Osteoblast (primary cell): Measurements from ENCODE around the gene AKT3. TPM values are rescaled to one million over a fixed set of nuclear protein-coding genes. Genes with fewer than 3 reads are reported as not detected.
A peak's percentile ranks its signal among the peaks of the same experiment; 100 is the strongest.

Experiments
- DNase-seq: peaks from one replicate; pipeline ENCODE4 v3.0.0; 2011; ENCODE audit warnings: low spot score, mixed read lengths; ENCODE audit not compliant: insufficient read length; ENCODE audit errors: missing footprints
- H2AFZ ChIP-seq: 2 replicates; pipeline ENCODE4 v1.6.0; 2011; ENCODE audit warnings: mild to moderate bottlenecking, low read length
- H3K27ac ChIP-seq: 2 replicates; pipeline ENCODE4 v1.5.1; 2011; ENCODE audit warnings: mild to moderate bottlenecking, low read depth, low read length, moderate library complexity
- H3K27me3 ChIP-seq: 2 replicates; pipeline ENCODE4 v1.6.0; 2012; ENCODE audit warnings: mild to moderate bottlenecking, control low read depth, inconsistent platforms, low read length, moderate library complexity; ENCODE audit not compliant: insufficient read depth
- H3K36me3 ChIP-seq: 2 replicates; pipeline ENCODE4 v1.5.1; 2011; ENCODE audit warnings: mild to moderate bottlenecking, low read length, control low read depth, moderate library complexity; ENCODE audit not compliant: insufficient read depth
- H3K4me1 ChIP-seq: 2 replicates; pipeline ENCODE4 v1.5.1; 2011; ENCODE audit warnings: mild to moderate bottlenecking, low read length, control low read depth, moderate library complexity; ENCODE audit not compliant: insufficient read depth
- H3K4me2 ChIP-seq: 2 replicates; pipeline ENCODE4 v1.6.0; 2011; ENCODE audit warnings: mild to moderate bottlenecking, low read length; ENCODE audit not compliant: insufficient read depth
- H3K4me3 ChIP-seq: fragments of 200-600 bp; sonication (generic); 3 replicates; pipeline ENCODE4 v1.5.1; 2012; ENCODE audit warnings: mild to moderate bottlenecking, low read length, inconsistent platforms; ENCODE audit not compliant: insufficient read depth
- H3K79me2 ChIP-seq: 2 replicates; pipeline ENCODE4 v1.6.0; 2012; ENCODE audit warnings: mild to moderate bottlenecking, low read length, control low read depth, inconsistent platforms; ENCODE audit not compliant: insufficient read depth
- H3K9me3 ChIP-seq: 2 replicates; pipeline ENCODE4 v1.5.1; 2011; ENCODE audit warnings: low read depth, low read length, control low read depth
- H4K20me1 ChIP-seq: 2 replicates; pipeline ENCODE4 v1.6.0; 2012; ENCODE audit warnings: mild to moderate bottlenecking, low read length, control low read depth; ENCODE audit not compliant: insufficient read depth
- total RNA-seq: library from RNA; depleted of rRNA; stranded (reverse); fragments of >200 nt; gene quantifications from 2 replicates; pipeline ENCODE4 v1.2.3, GENCODE V29; 2012
- TF ChIP-seq, protein P1 (sequence below): IDR thresholded peaks from 2 replicates; pipeline ENCODE4 v1.5.1; 2011; ENCODE audit warnings: mild to moderate bottlenecking, low read depth, low read length, moderate library complexity; ENCODE audit errors: extremely low read depth

AKT3 gene
- total RNA-seq, 1 donor: 38.7 TPM

DNA sequence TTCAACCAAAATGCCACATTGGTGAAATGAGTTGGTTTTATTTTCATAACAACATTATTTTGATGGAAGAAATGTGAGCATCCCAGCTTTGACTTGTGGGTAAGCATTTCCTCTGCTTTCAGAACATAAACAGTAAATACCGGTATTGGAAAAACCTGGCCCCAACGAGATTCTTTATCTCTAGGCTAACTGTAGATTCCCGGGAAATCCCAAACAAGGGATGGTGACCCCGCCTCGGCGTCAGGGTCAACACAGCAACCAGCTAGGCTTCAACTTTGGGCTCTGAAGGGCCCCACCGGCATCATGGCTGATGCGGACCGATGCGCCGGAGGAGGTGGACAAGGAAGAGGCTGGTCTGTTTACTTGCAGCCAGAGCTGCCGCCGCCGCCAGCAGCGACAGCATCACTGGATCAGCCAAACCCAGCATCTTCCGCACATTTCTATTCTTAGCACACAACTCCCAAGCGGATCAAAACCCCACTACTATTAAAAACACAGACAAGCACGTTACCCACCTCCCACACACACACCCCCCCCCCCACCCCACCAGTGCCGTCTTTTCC, 1.1 kb downstream of the AKT3 start:
- H3K79me2 ChIP-seq: peaks cover 55% of the 10 kb centered on the region
- H3K4me3 ChIP-seq: peak overlapping the region; percentile 86
- peaks cover 11% of the 10 kb centered on the region for H4K20me1 ChIP-seq
- peak overlapping the region; percentile 93 for H3K4me2 ChIP-seq
- peaks cover 12% of the 10 kb centered on the region for H3K4me1 ChIP-seq
- no peaks in the 10 kb centered on the region for H3K36me3 ChIP-seq
- H3K27me3 ChIP-seq: no peaks in the 10 kb centered on the region
- peak overlapping the region; percentile 68 for H3K27ac ChIP-seq
- no peak for DNase-seq
- H3K9me3 ChIP-seq: no peaks in the 10 kb centered on the region
- H2AFZ ChIP-seq: peak overlapping the region; percentile 88
- TF ChIP-seq, protein P1, sequence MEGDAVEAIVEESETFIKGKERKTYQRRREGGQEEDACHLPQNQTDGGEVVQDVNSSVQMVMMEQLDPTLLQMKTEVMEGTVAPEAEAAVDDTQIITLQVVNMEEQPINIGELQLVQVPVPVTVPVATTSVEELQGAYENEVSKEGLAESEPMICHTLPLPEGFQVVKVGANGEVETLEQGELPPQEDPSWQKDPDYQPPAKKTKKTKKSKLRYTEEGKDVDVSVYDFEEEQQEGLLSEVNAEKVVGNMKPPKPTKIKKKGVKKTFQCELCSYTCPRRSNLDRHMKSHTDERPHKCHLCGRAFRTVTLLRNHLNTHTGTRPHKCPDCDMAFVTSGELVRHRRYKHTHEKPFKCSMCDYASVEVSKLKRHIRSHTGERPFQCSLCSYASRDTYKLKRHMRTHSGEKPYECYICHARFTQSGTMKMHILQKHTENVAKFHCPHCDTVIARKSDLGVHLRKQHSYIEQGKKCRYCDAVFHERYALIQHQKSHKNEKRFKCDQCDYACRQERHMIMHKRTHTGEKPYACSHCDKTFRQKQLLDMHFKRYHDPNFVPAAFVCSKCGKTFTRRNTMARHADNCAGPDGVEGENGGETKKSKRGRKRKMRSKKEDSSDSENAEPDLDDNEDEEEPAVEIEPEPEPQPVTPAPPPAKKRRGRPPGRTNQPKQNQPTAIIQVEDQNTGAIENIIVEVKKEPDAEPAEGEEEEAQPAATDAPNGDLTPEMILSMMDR: no peak

DNA sequence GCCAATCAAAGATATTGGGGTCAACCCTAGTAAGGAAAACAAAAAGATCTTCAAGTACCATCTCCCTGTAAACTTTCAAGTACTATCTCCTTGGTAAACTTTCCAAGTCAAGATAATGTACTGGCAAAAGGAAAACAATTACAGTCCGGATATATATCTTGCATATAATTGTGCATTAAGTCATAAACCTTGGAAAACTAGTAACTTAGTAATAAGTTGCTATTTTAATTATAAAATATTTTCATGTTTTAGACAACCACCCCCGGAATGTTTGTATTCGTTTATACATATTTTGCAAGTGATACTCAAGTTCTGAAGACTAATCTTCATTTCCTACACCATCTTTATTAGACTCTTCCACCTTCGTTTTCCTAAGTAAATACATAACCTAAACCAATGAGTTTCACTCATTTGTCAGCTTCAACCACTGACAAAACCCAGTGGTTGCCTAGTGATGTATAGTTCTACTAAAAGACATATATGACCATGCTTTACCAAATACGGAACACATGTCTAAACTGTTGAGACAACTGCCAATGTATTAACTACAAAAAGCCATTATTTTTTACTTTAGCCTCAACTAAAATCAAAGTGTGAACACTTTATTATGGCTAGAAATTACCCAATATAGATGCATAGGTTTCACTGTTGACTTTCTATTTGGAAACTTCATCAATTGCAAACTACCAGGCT, 1.7 kb downstream of the AKT3 start:
- H3K27ac ChIP-seq: peak overlapping the region; percentile 68
- peaks cover 11% of the 10 kb centered on the region for H4K20me1 ChIP-seq
- peaks cover 58% of the 10 kb centered on the region for H3K79me2 ChIP-seq
- H2AFZ ChIP-seq: no peak overlapping the region
- peak overlapping the region; percentile 93 for H3K4me2 ChIP-seq
- peaks cover 14% of the 10 kb centered on the region for H3K4me1 ChIP-seq
- no peaks in the 10 kb centered on the region for H3K9me3 ChIP-seq
- TF ChIP-seq, protein P1: no peak
- H3K36me3 ChIP-seq: no peaks in the 10 kb centered on the region
- no peak for DNase-seq
- H3K27me3 ChIP-seq: no peaks in the 10 kb centered on the region
- peak overlapping the region; percentile 86 for H3K4me3 ChIP-seq

DNA sequence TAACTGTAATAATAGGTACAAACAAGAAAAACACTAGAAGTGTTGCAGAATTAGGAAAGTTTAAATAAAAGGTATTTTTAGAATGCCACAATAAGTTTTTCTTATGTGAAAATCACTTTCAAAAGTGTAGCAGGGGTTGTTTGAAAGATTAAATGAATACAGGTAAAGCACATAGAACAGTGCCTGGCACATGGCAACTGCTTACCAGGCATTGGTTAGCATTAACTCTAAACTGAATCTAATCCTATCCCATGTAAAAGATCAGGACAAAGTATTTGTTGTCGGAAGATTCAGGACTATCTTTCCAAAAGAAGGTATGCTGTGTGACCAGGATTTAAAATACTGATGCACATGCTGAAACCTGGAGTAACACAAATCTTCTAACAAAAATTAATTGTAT, 3.3 kb downstream of the AKT3 start:
- no peaks in the 10 kb centered on the region for H3K36me3 ChIP-seq
- no peak overlapping the region for H3K27ac ChIP-seq
- H3K4me1 ChIP-seq: peaks cover 29% of the 10 kb centered on the region
- H3K4me2 ChIP-seq: no peak overlapping the region
- no peak overlapping the region for H3K4me3 ChIP-seq
- no peaks in the 10 kb centered on the region for H3K9me3 ChIP-seq
- DNase-seq: no peak
- H4K20me1 ChIP-seq: peaks cover 11% of the 10 kb centered on the region
- H2AFZ ChIP-seq: no peak overlapping the region
- peaks cover 70% of the 10 kb centered on the region for H3K79me2 ChIP-seq
- no peaks in the 10 kb centered on the region for H3K27me3 ChIP-seq
- TF ChIP-seq, protein P1: no peak

DNA sequence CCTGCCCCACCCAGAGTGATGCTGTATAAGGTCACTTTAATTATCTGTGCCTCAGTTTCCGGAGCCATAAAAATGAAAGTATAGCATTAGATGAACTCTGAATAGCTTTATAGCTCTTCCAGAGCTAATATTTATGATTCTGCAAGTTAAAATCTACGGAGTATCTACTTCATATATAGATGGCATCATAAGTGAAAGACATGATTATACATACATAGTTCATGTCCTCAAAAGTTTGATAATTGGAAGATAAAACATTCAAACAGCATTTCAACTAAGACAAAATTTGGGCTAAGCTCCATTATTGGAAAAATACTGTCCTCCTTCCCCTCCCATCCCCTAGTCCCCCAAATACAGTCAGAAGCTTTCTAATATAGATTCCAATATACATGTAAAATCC, 4.2 kb downstream of the AKT3 start:
- H3K4me2 ChIP-seq: no peak overlapping the region
- no peaks in the 10 kb centered on the region for H3K9me3 ChIP-seq
- no peak overlapping the region for H2AFZ ChIP-seq
- TF ChIP-seq, protein P1: no peak
- peaks cover 11% of the 10 kb centered on the region for H4K20me1 ChIP-seq
- H3K4me1 ChIP-seq: peaks cover 32% of the 10 kb centered on the region
- no peak for DNase-seq
- H3K27ac ChIP-seq: no peak overlapping the region
- H3K4me3 ChIP-seq: no peak overlapping the region
- no peaks in the 10 kb centered on the region for H3K27me3 ChIP-seq
- H3K36me3 ChIP-seq: no peaks in the 10 kb centered on the region
- peaks cover 75% of the 10 kb centered on the region for H3K79me2 ChIP-seq
